Esophagus (tissue), 2 donors: ENCODE results near the gene CEBPB. TPM values are rescaled to one million over a fixed set of nuclear protein-coding genes. Genes with fewer than 3 reads are reported as not detected.

Experiments used
- H3K27ac ChIP-seq, 2 donors: one replicate each; pipeline ENCODE4 v1.5.1; 2013; ENCODE audit warnings: low read depth in 2 of 2, mild to moderate bottlenecking in 2 of 2, inconsistent platforms in 1 of 2, low read length in 1 of 2, moderate library complexity in 1 of 2
- H3K27me3 ChIP-seq, 2 donors: one replicate each; pipeline ENCODE4 v1.6.1; 2013; ENCODE audit warnings: low read length in 2 of 2, control low read depth in 1 of 2, mild to moderate bottlenecking in 1 of 2; ENCODE audit not compliant: insufficient read depth in 2 of 2, control insufficient read depth in 1 of 2
- H3K36me3 ChIP-seq, 2 donors: one replicate each; pipeline ENCODE4 v1.6.1; 2013; ENCODE audit warnings: low read length in 1 of 2; ENCODE audit not compliant: control insufficient read depth in 2 of 2, insufficient read depth in 2 of 2
- H3K4me1 ChIP-seq, 2 donors: one replicate each; pipeline ENCODE4 v1.6.1; 2013; ENCODE audit warnings: low read length in 1 of 2; ENCODE audit not compliant: control insufficient read depth in 2 of 2, insufficient read depth in 2 of 2
- H3K4me3 ChIP-seq, 2 donors: one replicate each; pipeline ENCODE4 v1.5.1; 2013; ENCODE audit warnings: low read length in 2 of 2, mild to moderate bottlenecking in 2 of 2, low read depth in 1 of 2, moderate library complexity in 1 of 2
- H3K9me3 ChIP-seq, 2 donors: one replicate each; pipeline ENCODE4 v1.6.1; 2013; ENCODE audit warnings: mild to moderate bottlenecking in 2 of 2, low read depth in 1 of 2, low read length in 1 of 2, moderate library complexity in 1 of 2; ENCODE audit not compliant: control insufficient read depth in 2 of 2, insufficient read depth in 1 of 2
- WGBS, 2 donors: extraction: QIAGEN DNeasy Blood & Tissue Kit; methylation state at CpG; one replicate each; pipeline ENCODE4 v1.1.7; 2013; 5-methylcytosine and 5-hydroxymethylcytosine counted together
- polyA plus RNA-seq, 2 donors: library from polyadenylated mRNA; stranded (reverse); fragments of 200-250 nt; gene quantifications; one replicate each; pipeline ENCODE4 v1.2.3, GENCODE V29; 2013
- donor health status: healthy with polysubstance abuse.
- donor health status: Bipolar disorder and iron deficiency.

The CEBPB gene
- polyA plus RNA-seq, 2 donors = 6.9 to 19.6 TPM

- WGBS, 2 donors = 93 to 94% methylated on average over 1 of the region's 1 CpG
- peak overlapping the region; percentile 48 to 50 for H3K27ac ChIP-seq
Observed at GRCh38 chr20:50224052-50224451, 33.4 kb downstream of the CEBPB start.

GRCh38 chr20:50224531-50225255, 34.1 kb downstream of the CEBPB start:
- WGBS, 2 donors = 53 to 54% methylated on average over 10 of the region's 10 CpGs
- peaks cover 0 to 16% of the 10 kb centered on the region in 2 donors for H3K4me1 ChIP-seq
- peak overlapping the region; percentile 38 to 50 for H3K27ac ChIP-seq
- H3K36me3 ChIP-seq = no peaks in the 10 kb centered on the region
- no peak overlapping the region for H3K4me3 ChIP-seq
- no peaks in the 10 kb centered on the region for H3K9me3 ChIP-seq
- H3K27me3 ChIP-seq = no peaks in the 10 kb centered on the region

More at GRCh38 chr20:50224052-50224451, 33.4 kb downstream of the CEBPB start:
- Histone ChIP-seq H3K9me3 (no peaks in the 10 kb centered on the region), H3K4me1 (peaks cover 0 to 14% of the 10 kb centered on the region in 2 donors), H3K36me3 (no peaks in the 10 kb centered on the region), H3K27me3 (no peaks in the 10 kb centered on the region), H3K4me3 (no peak overlapping the region)

- no peak overlapping the region for H3K27ac ChIP-seq
- WGBS, 2 donors = 66 to 68% methylated on average over 13 of the region's 13 CpGs
- no peaks in the 10 kb centered on the region for H3K27me3 ChIP-seq
- H3K4me3 ChIP-seq = no peak overlapping the region
- no peaks in the 10 kb centered on the region for H3K9me3 ChIP-seq
- no peaks in the 10 kb centered on the region for H3K36me3 ChIP-seq
- H3K4me1 ChIP-seq = peaks cover 0 to 10% of the 10 kb centered on the region in 2 donors
Observed at GRCh38 chr20:50226093-50226974, 35.7 kb downstream of the CEBPB start.

GRCh38 chr20:50227506-50227905, 36.9 kb downstream of the CEBPB start:
- WGBS, 2 donors = 88 to 92% methylated on average over 3 of the region's 3 CpGs
- peaks cover 0 to 10% of the 10 kb centered on the region in 2 donors for H3K4me1 ChIP-seq
- no peak overlapping the region for H3K4me3 ChIP-seq
- H3K9me3 ChIP-seq = no peaks in the 10 kb centered on the region
- H3K36me3 ChIP-seq = no peaks in the 10 kb centered on the region
- H3K27me3 ChIP-seq = no peaks in the 10 kb centered on the region
- no peak overlapping the region for H3K27ac ChIP-seq

GRCh38 chr20:50229156-50229607, 38.6 kb downstream of the CEBPB start:
- H3K27ac ChIP-seq = no peak overlapping the region
- H3K4me1 ChIP-seq = peaks cover 3 to 19% of the 10 kb centered on the region in 2 donors
- 81 to 85% methylated on average over 10 of the region's 10 CpGs for WGBS, 2 donors
- no peak overlapping the region for H3K4me3 ChIP-seq
- no peaks in the 10 kb centered on the region for H3K9me3 ChIP-seq
- H3K27me3 ChIP-seq = no peaks in the 10 kb centered on the region
- H3K36me3 ChIP-seq = no peaks in the 10 kb centered on the region

- H3K4me1 ChIP-seq = peaks cover 3 to 22% of the 10 kb centered on the region in 2 donors
- H3K27me3 ChIP-seq = no peaks in the 10 kb centered on the region
- H3K9me3 ChIP-seq = no peaks in the 10 kb centered on the region
- H3K36me3 ChIP-seq = no peaks in the 10 kb centered on the region
- no peak overlapping the region for H3K27ac ChIP-seq
- H3K4me3 ChIP-seq = no peak overlapping the region
- WGBS, 2 donors = 94 to 95% methylated on average over 7 of the region's 7 CpGs
Observed at GRCh38 chr20:50230184-50230583, 39.6 kb downstream of the CEBPB start.

GRCh38 chr20:50230871-50231560, 40.4 kb downstream of the CEBPB start:
- Histone ChIP-seq H3K36me3 (no peaks in the 10 kb centered on the region), H3K4me1 (peaks cover 3 to 22% of the 10 kb centered on the region in 2 donors), H3K27ac (no peak overlapping the region), H3K4me3 (no peak overlapping the region), H3K9me3 (no peaks in the 10 kb centered on the region), H3K27me3 (no peaks in the 10 kb centered on the region)
- WGBS, 2 donors = 89 to 92% methylated on average over 9 of the region's 9 CpGs

GRCh38 chr20:50231854-50232253, 41.2 kb downstream of the CEBPB start:
- no peak overlapping the region for H3K4me3 ChIP-seq
- no peaks in the 10 kb centered on the region for H3K27me3 ChIP-seq
- no peaks in the 10 kb centered on the region for H3K36me3 ChIP-seq
- no peak overlapping the region for H3K27ac ChIP-seq
- 94 to 95% methylated on average over 6 of the region's 6 CpGs for WGBS, 2 donors
- peaks cover 3 to 18% of the 10 kb centered on the region in 2 donors for H3K4me1 ChIP-seq
- no peaks in the 10 kb centered on the region for H3K9me3 ChIP-seq

GRCh38 chr20:50232651-50233324, 42.2 kb downstream of the CEBPB start:
- no peaks in the 10 kb centered on the region for H3K9me3 ChIP-seq
- H3K4me3 ChIP-seq = no peak overlapping the region
- no peaks in the 10 kb centered on the region for H3K36me3 ChIP-seq
- H3K4me1 ChIP-seq = peaks cover 3 to 18% of the 10 kb centered on the region in 2 donors
- peak overlapping the region in 1 of 2 donors; percentile 69 for H3K27ac ChIP-seq
- 87 to 89% methylated on average over 6 to 7 of the region's 7 CpGs for WGBS, 2 donors
- H3K27me3 ChIP-seq = no peaks in the 10 kb centered on the region
